Measurements from ENCODE around the gene ACVR1B.

ACVR1B gene

DNA sequence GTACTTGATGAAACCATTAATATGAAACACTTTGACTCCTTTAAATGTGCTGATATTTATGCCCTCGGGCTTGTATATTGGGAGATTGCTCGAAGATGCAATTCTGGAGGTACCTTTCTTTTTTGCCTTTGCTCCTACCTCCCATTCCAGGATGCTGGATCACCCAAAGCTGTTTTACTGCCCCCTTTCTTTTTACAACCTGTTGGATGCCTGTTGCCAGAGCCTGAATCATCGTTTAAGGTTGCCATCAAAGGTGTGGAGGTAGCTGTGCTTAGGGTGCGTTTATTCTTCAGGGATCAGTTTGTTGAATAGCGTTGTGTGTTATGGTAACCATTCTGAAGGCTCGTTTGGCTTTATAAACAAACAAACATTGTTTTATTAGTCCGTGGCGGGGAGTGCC is 35.3 kb downstream of the ACVR1B start:
- H3K27ac ChIP-seq (ENCODE audit: low read depth, low read length): no peak overlapping the region

GRCh38 chr12:51992246-51992645 is 40.7 kb downstream of the ACVR1B start:
- H3K27ac ChIP-seq (ENCODE audit: low read depth, low read length): no peak overlapping the region
- H3K9me3 ChIP-seq (ENCODE audit: insufficient read depth, low read depth, low read length): no peaks in the 10 kb centered on the region
- H3K9ac ChIP-seq (ENCODE audit: low read depth, low read length): no peak overlapping the region
- WGBS: 97% methylated on average over 5 of the region's 5 CpGs
- no peak overlapping the region for H3K4me3 ChIP-seq (ENCODE audit: low read length)
- H3K27me3 ChIP-seq (ENCODE audit: insufficient read depth, low read length): no peaks in the 10 kb centered on the region
- no peaks in the 10 kb centered on the region for H3K4me1 ChIP-seq (ENCODE audit: insufficient read depth, low read length)
- H3K36me3 ChIP-seq (ENCODE audit: insufficient read depth, low read length): peaks cover 32% of the 10 kb centered on the region

More for the DNA sequence above, 35.3 kb downstream of the ACVR1B start:
- H3K36me3 ChIP-seq (ENCODE audit: insufficient read depth, low read length): peaks cover 64% of the 10 kb centered on the region
- no peak overlapping the region for H3K4me3 ChIP-seq (ENCODE audit: low read length)
- H3K27me3 ChIP-seq (ENCODE audit: insufficient read depth, low read length): no peaks in the 10 kb centered on the region
- no peak overlapping the region for H3K9ac ChIP-seq (ENCODE audit: low read depth, low read length)
- 95% methylated on average over 8 of the region's 8 CpGs for WGBS
- no peaks in the 10 kb centered on the region for H3K9me3 ChIP-seq (ENCODE audit: insufficient read depth, low read depth, low read length)
- H3K4me1 ChIP-seq (ENCODE audit: insufficient read depth, low read length): no peaks in the 10 kb centered on the region

DNA sequence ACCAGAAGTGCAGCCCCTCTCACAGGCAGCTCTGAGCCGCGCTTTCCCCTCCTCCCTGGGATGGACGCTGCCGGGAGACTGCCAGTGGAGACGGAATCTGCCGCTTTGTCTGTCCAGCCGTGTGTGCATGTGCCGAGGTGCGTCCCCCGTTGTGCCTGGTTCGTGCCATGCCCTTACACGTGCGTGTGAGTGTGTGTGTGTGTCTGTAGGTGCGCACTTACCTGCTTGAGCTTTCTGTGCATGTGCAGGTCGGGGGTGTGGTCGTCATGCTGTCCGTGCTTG is 43.0 kb downstream of the ACVR1B start:
- H3K27me3 ChIP-seq (ENCODE audit: insufficient read depth, low read length): no peaks in the 10 kb centered on the region
- H3K4me1 ChIP-seq (ENCODE audit: insufficient read depth, low read length): no peaks in the 10 kb centered on the region
- H3K27ac ChIP-seq (ENCODE audit: low read depth, low read length): no peak overlapping the region
- no peak overlapping the region for H3K4me3 ChIP-seq (ENCODE audit: low read length)
- peaks cover 26% of the 10 kb centered on the region for H3K36me3 ChIP-seq (ENCODE audit: insufficient read depth, low read length)
- H3K9me3 ChIP-seq (ENCODE audit: insufficient read depth, low read depth, low read length): no peaks in the 10 kb centered on the region
- no peak overlapping the region for H3K9ac ChIP-seq (ENCODE audit: low read depth, low read length)
- 94% methylated on average over 17 of the region's 17 CpGs for WGBS

DNA sequence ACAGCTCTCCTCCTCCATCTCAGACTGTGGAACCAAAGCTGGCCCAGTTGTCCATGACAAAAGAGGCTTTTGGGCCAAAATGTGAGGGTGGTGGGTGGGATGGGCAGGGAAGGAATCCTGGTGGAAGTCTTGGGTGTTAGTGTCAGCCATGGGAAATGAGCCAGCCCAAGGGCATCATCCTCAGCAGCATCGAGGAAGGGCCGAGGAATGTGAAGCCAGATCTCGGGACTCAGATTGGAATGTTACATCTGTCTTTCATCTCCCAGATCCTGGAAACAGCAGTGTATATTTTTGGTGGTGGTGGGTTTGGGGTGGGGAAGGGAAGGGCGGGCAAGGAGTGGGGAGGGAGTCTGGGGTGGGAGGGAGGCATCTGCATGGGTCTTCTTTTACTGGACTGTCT is 43.5 kb downstream of the ACVR1B start:
- no peaks in the 10 kb centered on the region for H3K4me1 ChIP-seq (ENCODE audit: insufficient read depth, low read length)
- no peak overlapping the region for H3K9ac ChIP-seq (ENCODE audit: low read depth, low read length)
- no peak overlapping the region for H3K27ac ChIP-seq (ENCODE audit: low read depth, low read length)
- peaks cover 26% of the 10 kb centered on the region for H3K36me3 ChIP-seq (ENCODE audit: insufficient read depth, low read length)
- H3K4me3 ChIP-seq (ENCODE audit: low read length): no peak overlapping the region
- 88% methylated on average over 4 of the region's 4 CpGs for WGBS
- no peaks in the 10 kb centered on the region for H3K9me3 ChIP-seq (ENCODE audit: insufficient read depth, low read depth, low read length)
- no peaks in the 10 kb centered on the region for H3K27me3 ChIP-seq (ENCODE audit: insufficient read depth, low read length)

DNA sequence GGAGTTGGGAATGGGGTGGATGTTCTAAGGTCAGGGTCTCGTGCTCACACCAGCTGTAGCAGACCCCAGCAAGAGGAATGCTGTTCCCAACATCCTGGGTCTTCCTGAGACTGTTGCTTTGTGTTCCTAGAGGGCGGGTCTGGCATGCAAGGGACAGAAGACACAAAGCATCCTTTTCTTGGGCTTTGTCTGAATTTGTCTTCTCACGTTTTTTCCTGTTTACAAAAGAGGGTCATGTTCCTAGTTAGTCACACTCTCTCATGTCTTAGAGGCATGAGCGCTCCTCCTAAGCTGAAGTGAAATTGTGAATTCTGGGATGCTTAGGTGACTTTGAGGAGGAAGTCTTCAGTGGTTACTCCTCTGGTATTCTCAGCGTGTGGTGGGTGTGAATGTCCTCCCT is 45.6 kb downstream of the ACVR1B start:
- Histone ChIP-seq H3K4me3 (ENCODE audit: low read length) (no peak overlapping the region), H3K9me3 (ENCODE audit: insufficient read depth, low read depth, low read length) (no peaks in the 10 kb centered on the region), H3K27me3 (ENCODE audit: insufficient read depth, low read length) (no peaks in the 10 kb centered on the region), H3K36me3 (ENCODE audit: insufficient read depth, low read length) (peaks cover 21% of the 10 kb centered on the region), H3K27ac (ENCODE audit: low read depth, low read length) (no peak overlapping the region), H3K4me1 (ENCODE audit: insufficient read depth, low read length) (no peaks in the 10 kb centered on the region), H3K9ac (ENCODE audit: low read depth, low read length) (no peak overlapping the region)
- 86% methylated on average over 5 of the region's 5 CpGs for WGBS

GRCh38 chr12:52003016-52003550 is 51.6 kb downstream of the ACVR1B start:
- H3K9ac ChIP-seq (ENCODE audit: low read depth, low read length): no peak overlapping the region
- no peak overlapping the region for H3K27ac ChIP-seq (ENCODE audit: low read depth, low read length)
- H3K9me3 ChIP-seq (ENCODE audit: insufficient read depth, low read depth, low read length): no peaks in the 10 kb centered on the region
- 92% methylated on average over 8 of the region's 8 CpGs for WGBS
- no peak overlapping the region for H3K4me3 ChIP-seq (ENCODE audit: low read length)
- H3K27me3 ChIP-seq (ENCODE audit: insufficient read depth, low read length): peaks cover 37% of the 10 kb centered on the region
- peaks cover 1% of the 10 kb centered on the region; the same call in 1 of the 2 replicates for H3K36me3 ChIP-seq (ENCODE audit: insufficient read depth, low read length)
- 0 out of 2 replicates have a peak, but pooled peaks cover 3% of the 10 kb centered on the region for H3K4me1 ChIP-seq (ENCODE audit: insufficient read depth, low read length)

GRCh38 chr12:52003591-52003990 is 52.1 kb downstream of the ACVR1B start:
- Histone ChIP-seq H3K9ac (ENCODE audit: low read depth, low read length) (no peak overlapping the region), H3K9me3 (ENCODE audit: insufficient read depth, low read depth, low read length) (no peaks in the 10 kb centered on the region), H3K27ac (ENCODE audit: low read depth, low read length) (no peak overlapping the region), H3K4me3 (ENCODE audit: low read length) (no peak overlapping the region), H3K27me3 (ENCODE audit: insufficient read depth, low read length) (peaks cover 42% of the 10 kb centered on the region), H3K4me1 (ENCODE audit: insufficient read depth, low read length) (0 out of 2 replicates have a peak, but pooled peaks cover 3% of the 10 kb centered on the region), H3K36me3 (ENCODE audit: insufficient read depth, low read length) (no peaks in the 10 kb centered on the region)
- WGBS: 83% methylated on average over 6 of the region's 6 CpGs

- H3K27ac ChIP-seq (ENCODE audit: low read depth, low read length): no peak overlapping the region
- no peak overlapping the region for H3K4me3 ChIP-seq (ENCODE audit: low read length)
- 0 out of 2 replicates have a peak, but pooled peaks cover 3% of the 10 kb centered on the region for H3K4me1 ChIP-seq (ENCODE audit: insufficient read depth, low read length)
- WGBS: 53% methylated on average over 5 of the region's 5 CpGs
- no peaks in the 10 kb centered on the region for H3K9me3 ChIP-seq (ENCODE audit: insufficient read depth, low read depth, low read length)
- H3K27me3 ChIP-seq (ENCODE audit: insufficient read depth, low read length): peaks cover 47% of the 10 kb centered on the region
- H3K36me3 ChIP-seq (ENCODE audit: insufficient read depth, low read length): no peaks in the 10 kb centered on the region
- no peak overlapping the region for H3K9ac ChIP-seq (ENCODE audit: low read depth, low read length)
Observed at GRCh38 chr12:52004042-52004648, 52.6 kb downstream of the ACVR1B start.

GRCh38 chr12:52005218-52005902 is 53.9 kb downstream of the ACVR1B start:
- H3K4me3 ChIP-seq (ENCODE audit: low read length): peak overlapping the region; percentile 53; the same call in 1 of the 2 replicates
- H3K27me3 ChIP-seq (ENCODE audit: insufficient read depth, low read length): peaks cover 48% of the 10 kb centered on the region
- peaks cover 12% of the 10 kb centered on the region for H3K4me1 ChIP-seq (ENCODE audit: insufficient read depth, low read length)
- 86% methylated on average over 9 of the region's 10 CpGs for WGBS
- H3K27ac ChIP-seq (ENCODE audit: low read depth, low read length): no peak overlapping the region
- H3K36me3 ChIP-seq (ENCODE audit: insufficient read depth, low read length): no peaks in the 10 kb centered on the region
- H3K9me3 ChIP-seq (ENCODE audit: insufficient read depth, low read depth, low read length): no peaks in the 10 kb centered on the region
- H3K9ac ChIP-seq (ENCODE audit: low read depth, low read length): no peak overlapping the region

DNA sequence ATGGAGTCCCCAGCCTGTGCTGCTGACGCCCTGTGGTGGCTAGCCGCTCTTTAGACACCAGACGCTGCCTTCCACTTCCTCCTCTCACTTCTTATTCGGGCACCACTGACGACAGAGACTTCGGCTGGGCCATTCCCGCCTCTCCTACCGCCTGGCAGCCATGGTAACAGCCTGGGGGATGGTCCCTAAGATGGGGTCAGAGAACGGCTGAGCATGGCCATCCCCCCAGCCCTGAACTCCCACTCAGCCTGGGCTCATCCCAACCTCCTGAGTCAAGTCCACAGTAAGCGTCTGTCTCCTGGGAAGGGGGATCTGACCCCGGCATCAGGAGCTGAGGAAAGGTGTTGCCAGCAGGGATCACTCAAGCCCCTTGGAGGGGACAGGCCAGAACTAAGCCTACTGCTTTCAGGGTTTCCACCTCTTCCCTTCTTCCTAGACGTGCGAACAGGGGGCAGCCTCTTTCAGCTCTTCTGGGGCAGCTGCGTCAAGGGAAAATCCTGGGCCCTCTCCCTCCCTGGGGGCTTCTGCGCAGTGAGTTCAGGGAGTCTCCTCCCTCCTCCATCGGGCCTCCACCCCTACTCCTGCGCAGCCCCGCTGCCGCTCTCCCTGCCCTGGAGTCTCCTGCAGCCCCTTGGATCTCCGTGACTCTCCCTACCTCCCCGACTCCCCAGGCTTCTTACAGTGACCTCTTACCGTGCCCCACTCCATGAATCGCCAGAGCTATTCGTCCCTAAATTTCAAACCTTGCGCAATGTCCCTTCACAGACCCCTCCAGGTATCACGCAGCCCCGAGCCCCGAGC is 54.6 kb downstream of the ACVR1B start:
- H3K36me3 ChIP-seq (ENCODE audit: insufficient read depth, low read length): no peaks in the 10 kb centered on the region
- peaks cover 48% of the 10 kb centered on the region for H3K27me3 ChIP-seq (ENCODE audit: insufficient read depth, low read length)
- no peak overlapping the region for H3K27ac ChIP-seq (ENCODE audit: low read depth, low read length)
- peak overlapping the region; percentile 53 for H3K4me3 ChIP-seq (ENCODE audit: low read length)
- no peaks in the 10 kb centered on the region for H3K9me3 ChIP-seq (ENCODE audit: insufficient read depth, low read depth, low read length)
- H3K4me1 ChIP-seq (ENCODE audit: insufficient read depth, low read length): peaks cover 20% of the 10 kb centered on the region
- no peak overlapping the region for H3K9ac ChIP-seq (ENCODE audit: low read depth, low read length)
- WGBS: 13% methylated on average over 28 of the region's 28 CpGs

GRCh38 chr12:52006726-52007157 is 55.2 kb downstream of the ACVR1B start, which contains the start of gene TAMALIN:
Gene TAMALIN, plus strand, starts transcription at chr12:52006946. Its CDS starts 74 bp downstream, at chr12:52007020.
- Histone ChIP-seq H3K27me3 (ENCODE audit: insufficient read depth, low read length) (peaks cover 48% of the 10 kb centered on the region), H3K36me3 (ENCODE audit: insufficient read depth, low read length) (no peaks in the 10 kb centered on the region; the same call in 1 of the 2 replicates), H3K4me3 (ENCODE audit: low read length) (peak within 1 kb of the TSS; percentile 53), H3K27ac (ENCODE audit: low read depth, low read length) (no peak within 1 kb of the TSS), H3K9me3 (ENCODE audit: insufficient read depth, low read depth, low read length) (no peaks in the 10 kb centered on the region), H3K9ac (ENCODE audit: low read depth, low read length) (no peak within 1 kb of the TSS), H3K4me1 (ENCODE audit: insufficient read depth, low read length) (peaks cover 20% of the 10 kb centered on the region)
- WGBS: 1% methylated on average over 60 of the region's 60 CpGs
